Measurements from ENCODE around the gene PRLH. TPM values are rescaled to one million over a fixed set of nuclear protein-coding genes. Genes with fewer than 3 reads are reported as not detected.

PRLH gene
- total and polyA plus RNA-seq, 2 of the 13 experiments (the other 11 are each of a cell fraction or from before 2014, with no cell fraction given) = not detected

DNA sequence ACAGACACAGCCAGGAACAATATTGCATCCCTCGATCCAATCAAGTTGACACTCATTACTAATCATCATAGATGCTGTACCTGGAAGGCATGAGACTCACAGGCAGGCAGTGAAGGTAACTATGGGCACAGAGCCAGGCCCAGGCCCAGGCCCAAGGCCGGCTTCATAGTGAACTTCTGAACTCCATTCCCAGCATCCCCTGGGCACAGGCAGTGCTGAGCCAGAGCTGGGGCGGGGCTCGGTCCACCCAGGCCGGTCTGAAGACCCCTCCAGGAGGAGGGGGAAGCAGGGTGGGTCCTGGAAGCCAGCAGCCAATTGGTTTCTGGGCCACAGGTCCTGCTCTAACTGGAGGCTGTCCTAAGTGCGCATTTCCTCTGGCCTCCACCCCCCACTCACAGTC lies 41.7 kb upstream of the PRLH start (continued):
- TF ChIP-seq, protein P1, sequence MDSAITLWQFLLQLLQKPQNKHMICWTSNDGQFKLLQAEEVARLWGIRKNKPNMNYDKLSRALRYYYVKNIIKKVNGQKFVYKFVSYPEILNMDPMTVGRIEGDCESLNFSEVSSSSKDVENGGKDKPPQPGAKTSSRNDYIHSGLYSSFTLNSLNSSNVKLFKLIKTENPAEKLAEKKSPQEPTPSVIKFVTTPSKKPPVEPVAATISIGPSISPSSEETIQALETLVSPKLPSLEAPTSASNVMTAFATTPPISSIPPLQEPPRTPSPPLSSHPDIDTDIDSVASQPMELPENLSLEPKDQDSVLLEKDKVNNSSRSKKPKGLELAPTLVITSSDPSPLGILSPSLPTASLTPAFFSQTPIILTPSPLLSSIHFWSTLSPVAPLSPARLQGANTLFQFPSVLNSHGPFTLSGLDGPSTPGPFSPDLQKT (CRISPR knock-in tag; IDR thresholded peaks at IDR 0.05; ENCODE audit: borderline replicate concordance) = no peak
- TF ChIP-seq TIGD3 (CRISPR knock-in tag; IDR thresholded peaks at IDR 0.05; ENCODE audit: borderline replicate concordance) = no peak
- TF ChIP-seq ZNF713 (CRISPR knock-in tag; IDR thresholded peaks at IDR 0.05) = no peak
- no peak for TF ChIP-seq WIZ (CRISPR knock-in tag; IDR thresholded peaks at IDR 0.05)
- TF ChIP-seq THAP7 (CRISPR knock-in tag; IDR thresholded peaks at IDR 0.05) = no peak
- TF ChIP-seq ZFX (CRISPR knock-in tag; IDR thresholded peaks at IDR 0.05; ENCODE audit: low read depth) = peak; percentile 84
- peak; percentile 19; the same call in 1 of the 2 replicates for TF ChIP-seq THAP11 (CRISPR knock-in tag; IDR thresholded peaks at IDR 0.05)
- no peak for TF ChIP-seq ATF5 (CRISPR knock-in tag; IDR thresholded peaks at IDR 0.05; ENCODE audit: low read depth)
- TF ChIP-seq, protein P2, sequence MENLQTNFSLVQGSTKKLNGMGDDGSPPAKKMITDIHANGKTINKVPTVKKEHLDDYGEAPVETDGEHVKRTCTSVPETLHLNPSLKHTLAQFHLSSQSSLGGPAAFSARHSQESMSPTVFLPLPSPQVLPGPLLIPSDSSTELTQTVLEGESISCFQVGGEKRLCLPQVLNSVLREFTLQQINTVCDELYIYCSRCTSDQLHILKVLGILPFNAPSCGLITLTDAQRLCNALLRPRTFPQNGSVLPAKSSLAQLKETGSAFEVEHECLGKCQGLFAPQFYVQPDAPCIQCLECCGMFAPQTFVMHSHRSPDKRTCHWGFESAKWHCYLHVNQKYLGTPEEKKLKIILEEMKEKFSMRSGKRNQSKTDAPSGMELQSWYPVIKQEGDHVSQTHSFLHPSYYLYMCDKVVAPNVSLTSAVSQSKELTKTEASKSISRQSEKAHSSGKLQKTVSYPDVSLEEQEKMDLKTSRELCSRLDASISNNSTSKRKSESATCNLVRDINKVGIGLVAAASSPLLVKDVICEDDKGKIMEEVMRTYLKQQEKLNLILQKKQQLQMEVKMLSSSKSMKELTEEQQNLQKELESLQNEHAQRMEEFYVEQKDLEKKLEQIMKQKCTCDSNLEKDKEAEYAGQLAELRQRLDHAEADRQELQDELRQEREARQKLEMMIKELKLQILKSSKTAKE (CRISPR knock-in tag; IDR thresholded peaks at IDR 0.05; ENCODE audit: borderline replicate concordance) = no peak
- TF ChIP-seq, protein P3, sequence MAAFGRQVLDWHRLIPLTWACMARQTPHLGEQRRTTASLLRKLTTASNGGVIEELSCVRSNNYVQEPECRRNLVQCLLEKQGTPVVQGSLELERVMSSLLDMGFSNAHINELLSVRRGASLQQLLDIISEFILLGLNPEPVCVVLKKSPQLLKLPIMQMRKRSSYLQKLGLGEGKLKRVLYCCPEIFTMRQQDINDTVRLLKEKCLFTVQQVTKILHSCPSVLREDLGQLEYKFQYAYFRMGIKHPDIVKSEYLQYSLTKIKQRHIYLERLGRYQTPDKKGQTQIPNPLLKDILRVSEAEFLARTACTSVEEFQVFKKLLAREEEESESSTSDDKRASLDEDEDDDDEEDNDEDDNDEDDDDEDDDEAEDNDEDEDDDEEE (CRISPR knock-in tag; IDR thresholded peaks at IDR 0.05) = peak; percentile 18; the same call in 1 of the 2 replicates
- TF ChIP-seq ZSCAN20 (CRISPR knock-in tag; IDR thresholded peaks at IDR 0.05; ENCODE audit: borderline replicate concordance) = no peak
- no peak for TF ChIP-seq ZNF569 (CRISPR knock-in tag; IDR thresholded peaks at IDR 0.05; ENCODE audit: borderline replicate concordance)
- TF ChIP-seq ZFY (CRISPR knock-in tag; IDR thresholded peaks at IDR 0.05) = peak; percentile 66
- no peak for TF ChIP-seq ZNF557 (CRISPR knock-in tag; IDR thresholded peaks at IDR 0.05)
- peak; percentile 19; the same call in 1 of the 2 replicates for TF ChIP-seq GATAD2A (CRISPR knock-in tag; IDR thresholded peaks at IDR 0.05)
